HG03095 (cell line): ENCODE measurements around the gene ATF7IP2.
"Not testable (repeated sequence)": the region's sequence is repeated elsewhere in the genome, so short reads cannot be mapped to it uniquely, and the experiment has no call there.

ENCODE experiments used
- ATAC-seq: cut with Tn5 transposase; IDR thresholded peaks from one replicate; pipeline ENCODE4 v1.9.1; 2021; ENCODE audit warnings: moderate library complexity; ENCODE audit not compliant: unreplicated experiment

ATF7IP2 gene

GRCh38 chr16:10385725-10386516, at the start of gene ATF7IP2:
Gene ATF7IP2, plus strand, starts transcription at chr16:10386061. Its CDS starts 44,560 bp downstream, at chr16:10430621.
- ATAC-seq = peak; percentile 87

GRCh38 chr16:10338426-10338825, 47.4 kb upstream of the ATF7IP2 start:
- no peak for ATAC-seq

- no peak for ATAC-seq
Measured at GRCh38 chr16:10339777-10340732, 45.8 kb upstream of the ATF7IP2 start.

- ATAC-seq = no peak
Measured at GRCh38 chr16:10343124-10343760, 42.6 kb upstream of the ATF7IP2 start.

- not testable (repeated sequence) for ATAC-seq
Measured at GRCh38 chr16:10344699-10345098, 41.2 kb upstream of the ATF7IP2 start.

GRCh38 chr16:10345629-10346028, 40.2 kb upstream of the ATF7IP2 start:
- no peak for ATAC-seq

GRCh38 chr16:10349851-10350250, 36.0 kb upstream of the ATF7IP2 start:
- ATAC-seq = no peak

GRCh38 chr16:10352262-10352661, 33.6 kb upstream of the ATF7IP2 start:
- ATAC-seq = no peak

- no peak for ATAC-seq
Measured at GRCh38 chr16:10355589-10355988, 30.3 kb upstream of the ATF7IP2 start.

- no peak for ATAC-seq
Measured at GRCh38 chr16:10356870-10357842, 28.7 kb upstream of the ATF7IP2 start.

GRCh38 chr16:10361747-10362076, 24.1 kb upstream of the ATF7IP2 start:
- not testable (repeated sequence) for ATAC-seq

GRCh38 chr16:10362077-10362863, 23.6 kb upstream of the ATF7IP2 start:
- ATAC-seq = no peak

GRCh38 chr16:10362864-10363197, 23.0 kb upstream of the ATF7IP2 start:
- ATAC-seq = not testable (repeated sequence)

- ATAC-seq = not testable (repeated sequence)
Measured at GRCh38 chr16:10366619-10367018, 19.2 kb upstream of the ATF7IP2 start.

- no peak for ATAC-seq
Measured at GRCh38 chr16:10367616-10368188, 18.2 kb upstream of the ATF7IP2 start.

GRCh38 chr16:10368969-10369551, 16.8 kb upstream of the ATF7IP2 start:
- ATAC-seq = no peak

GRCh38 chr16:10370096-10370726, 15.7 kb upstream of the ATF7IP2 start:
- no peak for ATAC-seq

- no peak for ATAC-seq
Measured at GRCh38 chr16:10371592-10371991, 14.3 kb upstream of the ATF7IP2 start.
